A673 (cell line): Measurements from ENCODE around the gene CHMP6. TPM values are rescaled to one million over a fixed set of nuclear protein-coding genes. Genes with fewer than 3 reads are reported as not detected.
A peak's percentile ranks its signal among the peaks of the same experiment; 100 is the strongest.

ENCODE experiments used
- BruUV-seq: library from RNA; stranded (reverse); fragments of 400-500 nt; replicated peaks from 2 replicates; lab custom pipeline; 2021; lab: Mats Ljungman, UMichigan
- CTCF ChIA-PET: fragments of 300-600 bp; sonication (Branson Sonifier 250); formaldehyde crosslinking; loops from one replicate; lab custom pipeline; 2022; ENCODE audit warnings: antibody characterized with exemption; lab: Charles Lee
- POLR2A ChIA-PET: fragments of 300-600 bp; sonication (Branson Sonifier 250); formaldehyde crosslinking; loops from one replicate; lab custom pipeline; 2022; ENCODE audit warnings: antibody characterized with exemption; ENCODE audit not compliant: low non-redundant PET; lab: Charles Lee
- DNase-seq: peaks from one replicate; pipeline ENCODE4 v3.0.0-alpha.2; 2015; ENCODE audit warnings: low spot score
- H3K27ac ChIP-seq: fragments of 200-600 bp; sonication (generic); 2 replicates; pipeline ENCODE4 v1.5.1; 2016; ENCODE audit warnings: mixed run types, low read depth, mild to moderate bottlenecking, mixed read lengths, antibody characterized with exemption, low read length; ENCODE audit not compliant: poor library complexity, severe bottlenecking
- H3K27me3 ChIP-seq: fragments of 200-600 bp; sonication (generic); replicated peaks from 2 replicates; pipeline ENCODE4 v1.6.1; 2017; ENCODE audit warnings: mixed run types, low read depth, mild to moderate bottlenecking, mixed read lengths, antibody characterized with exemption, low read length; ENCODE audit not compliant: insufficient read depth, poor library complexity
- H3K36me3 ChIP-seq: fragments of 200-600 bp; sonication (generic); 2 replicates; pipeline ENCODE4 v1.6.1; 2016; ENCODE audit warnings: mixed run types, mild to moderate bottlenecking, mixed read lengths, antibody characterized with exemption, low read length; ENCODE audit not compliant: insufficient read depth, poor library complexity, severe bottlenecking
- H3K4me1 ChIP-seq: fragments of 200-600 bp; sonication (generic); 2 replicates; pipeline ENCODE4 v1.6.1; 2017; ENCODE audit warnings: mixed run types, mild to moderate bottlenecking, mixed read lengths, antibody characterized with exemption, low read length; ENCODE audit not compliant: insufficient read depth, poor library complexity, severe bottlenecking
- H3K4me3 ChIP-seq: fragments of 200-600 bp; sonication (generic); 2 replicates; pipeline ENCODE4 v1.5.1; 2016; ENCODE audit warnings: low read depth, mixed run types, mild to moderate bottlenecking, mixed read lengths, low read length; ENCODE audit not compliant: poor library complexity, severe bottlenecking
- H3K9me3 ChIP-seq: fragments of 200-600 bp; sonication (generic); 2 replicates; pipeline ENCODE4 v1.6.1; 2016; ENCODE audit warnings: mixed run types, low read depth, mild to moderate bottlenecking, mixed read lengths, antibody characterized with exemption, low read length; ENCODE audit not compliant: poor library complexity, severe bottlenecking
- CTCF ChIP-seq: fragments of 300-800, 200-600 bp; sonication (generic); conservative IDR thresholded peaks from 2 replicates; pipeline ENCODE4 v1.5.1; 2017; ENCODE audit warnings: low read depth, mild to moderate bottlenecking, antibody characterized with exemption, low read length, moderate library complexity, mixed read lengths
- EZH2 ChIP-seq: fragments of 200-600 bp; sonication (generic); IDR thresholded peaks from 2 replicates; pipeline ENCODE4 v1.6.1; 2017; ENCODE audit warnings: borderline replicate concordance, low read depth, mild to moderate bottlenecking, mixed read lengths, antibody characterized with exemption, low read length; ENCODE audit not compliant: poor library complexity, severe bottlenecking
- intact Hi-C: fragments of 100-400 bp; cut with micrococcal nuclease; formaldehyde crosslinking; loops from one replicate; pipeline ENCODE4 v1.10.0; 2022; ENCODE audit not compliant: unreplicated experiment
- total RNA-seq: library from RNA; stranded (reverse); gene quantifications from 2 replicates; pipeline ENCODE4 v1.2.3, GENCODE V29; 2021

CHMP6 gene
- total RNA-seq, 1 experiment from 2014 or later: 18.7 TPM

DNA sequence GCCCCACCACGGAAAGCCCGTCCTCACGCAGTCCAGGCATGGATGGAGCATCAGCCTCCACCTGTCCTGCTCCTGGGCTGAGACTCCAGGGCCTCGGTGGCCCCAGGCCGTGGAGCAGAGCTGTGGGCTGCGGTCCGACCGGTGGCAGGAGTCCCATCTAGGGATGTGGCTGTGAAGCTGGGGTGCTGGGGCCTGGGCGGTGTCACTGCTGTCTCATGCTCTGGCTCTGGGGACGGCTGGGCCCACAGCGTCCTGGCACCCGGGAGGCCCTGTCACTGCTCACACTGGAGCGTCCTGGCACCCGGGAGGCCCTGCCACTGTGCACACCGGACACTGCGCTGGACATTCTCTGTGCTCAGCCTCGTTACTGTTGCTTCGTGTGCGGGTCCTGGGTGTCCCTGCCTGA lies 51.7 kb downstream of the CHMP6 start:
- Histone ChIP-seq H3K27ac (peak overlapping the region; percentile 42), H3K9me3 (no peaks in the 10 kb centered on the region), H3K4me3 (no peak overlapping the region), H3K36me3 (no peaks in the 10 kb centered on the region), H3K4me1 (peaks cover 35% of the 10 kb centered on the region), H3K27me3 (no peaks in the 10 kb centered on the region)
- intact Hi-C loops: no loop called here
- POLR2A ChIA-PET: no interaction called here
- TF ChIP-seq CTCF: no peak
- no peak for TF ChIP-seq EZH2
- CTCF ChIA-PET: no interaction called here
- BruUV-seq: no TSS peak
- no peak for DNase-seq

DNA sequence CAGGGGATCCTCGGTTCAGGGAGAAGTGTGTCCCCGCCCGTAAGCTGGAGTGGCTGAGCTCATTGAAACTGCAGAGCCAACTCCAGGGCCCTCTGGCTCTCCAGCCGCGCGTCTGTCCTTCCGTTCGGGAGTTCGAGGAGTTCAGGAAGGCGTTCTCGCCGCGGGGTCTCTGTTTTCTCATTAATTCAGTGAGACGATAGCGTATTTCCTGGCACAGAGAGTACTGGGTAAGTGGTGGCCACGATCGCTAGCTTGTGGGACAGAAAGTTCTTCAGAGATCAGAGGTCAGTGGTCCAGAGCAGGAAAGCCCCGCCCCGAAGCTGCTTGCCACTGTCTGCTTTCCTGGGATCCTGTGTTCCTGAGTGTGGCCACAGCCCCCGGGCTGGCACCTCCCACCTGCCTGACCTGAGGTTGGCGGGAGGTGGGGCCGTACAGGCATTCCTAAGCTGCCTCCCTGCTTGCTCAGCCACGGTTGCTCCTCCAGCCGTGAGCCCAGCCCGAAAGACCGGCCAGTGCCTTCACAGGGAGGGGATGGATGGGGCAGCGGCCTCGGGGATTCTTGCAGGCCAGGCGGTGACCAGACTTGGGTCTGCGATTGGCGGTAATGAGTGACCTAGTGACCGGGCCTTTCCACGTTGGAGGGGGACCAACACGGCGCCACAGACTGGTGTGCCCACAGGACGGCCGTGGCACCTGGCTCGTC lies 52.2 kb downstream of the CHMP6 start:
- no TSS peak for BruUV-seq
- Histone ChIP-seq H3K27ac (peak overlapping the region; percentile 42), H3K4me3 (no peak overlapping the region), H3K27me3 (no peaks in the 10 kb centered on the region), H3K36me3 (no peaks in the 10 kb centered on the region), H3K9me3 (no peaks in the 10 kb centered on the region), H3K4me1 (peaks cover 35% of the 10 kb centered on the region)
- TF ChIP-seq EZH2 (no peak), CTCF (no peak)
- ChIA-PET POLR2A (no interaction called here), CTCF (no interaction called here)
- intact Hi-C loops: no loop called here
- DNase-seq: peak; percentile 43

DNA sequence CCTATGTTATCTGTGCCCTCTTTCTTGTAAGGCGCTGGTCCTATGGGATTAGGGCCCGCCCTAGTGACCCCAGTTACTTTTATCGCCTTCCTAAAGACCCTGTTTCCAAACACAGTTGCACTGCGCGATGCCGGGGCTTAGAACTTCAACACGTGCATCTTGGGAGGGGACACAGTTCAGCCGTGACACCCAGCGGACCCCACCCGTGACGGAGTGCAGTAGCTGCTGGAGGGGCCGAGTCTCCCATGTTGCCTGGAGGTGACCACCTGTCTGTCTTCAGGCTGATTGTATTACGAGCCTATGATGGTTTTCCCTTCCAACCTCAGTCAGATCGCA lies 52.8 kb downstream of the CHMP6 start:
- DNase-seq: no peak
- no peak overlapping the region for H3K27ac ChIP-seq
- H3K9me3 ChIP-seq: no peaks in the 10 kb centered on the region
- no TSS peak for BruUV-seq
- intact Hi-C loops: no loop called here
- ChIA-PET POLR2A (no interaction called here), CTCF (no interaction called here)
- H3K27me3 ChIP-seq: no peaks in the 10 kb centered on the region
- H3K36me3 ChIP-seq: no peaks in the 10 kb centered on the region
- peaks cover 32% of the 10 kb centered on the region for H3K4me1 ChIP-seq
- no peak overlapping the region for H3K4me3 ChIP-seq
- TF ChIP-seq CTCF (no peak), EZH2 (no peak)
